IMR-90 (cell line): ENCODE measurements around the gene KCTD16. TPM values are rescaled to one million over a fixed set of nuclear protein-coding genes. Genes with fewer than 3 reads are reported as not detected.

Experiments
- ATAC-seq: fragments of 200-7000 bp; cut with Tn5 transposase; 2 replicates; pipeline ENCODE4 v1.9.1; 2020; ENCODE audit warnings: low read depth, mild to moderate bottlenecking, moderate library complexity
- BruUV-seq: library from RNA; stranded (reverse); fragments of 400-500 nt; replicated peaks from 2 replicates; lab custom pipeline; 2021; lab: Mats Ljungman, UMichigan
- CTCF ChIA-PET: fragments of 300-600 bp; formaldehyde crosslinking; extraction: SDS; loops from one replicate; lab custom pipeline; 2021; ENCODE audit warnings: antibody characterized with exemption; lab: Yijun Ruan, JAX
- POLR2A ChIA-PET: fragments of 300-600 bp; sonication (Branson Sonifier 250); formaldehyde crosslinking; loops from one replicate; lab custom pipeline; 2022; ENCODE audit warnings: antibody characterized with exemption; ENCODE audit not compliant: unreplicated experiment; lab: Charles Lee
- DNase-seq: peaks from one replicate; pipeline ENCODE4 v3.0.0; 2013
- H2AFZ ChIP-seq: replicated peaks from 2 replicates; pipeline ENCODE3; 2013; ENCODE audit warnings: low read length, mild to moderate bottlenecking; ENCODE audit not compliant: poor library complexity
- H2AK5ac ChIP-seq: 2 replicates; pipeline ENCODE4 v1.6.1; 2013; ENCODE audit warnings: low read depth, low read length, inconsistent platforms
- H2AK9ac ChIP-seq: replicated peaks from 2 replicates; pipeline ENCODE3; 2013; ENCODE audit warnings: mild to moderate bottlenecking, low read depth, low read length, moderate library complexity; ENCODE audit not compliant: poor library complexity
- H2BK120ac ChIP-seq: 2 replicates; pipeline ENCODE4 v1.6.1; 2013; ENCODE audit warnings: low read depth, low read length, inconsistent platforms
- H2BK15ac ChIP-seq: 3 replicates; pipeline ENCODE4 v1.6.1; 2013; ENCODE audit warnings: low read depth, low read length, inconsistent platforms
- H2BK20ac ChIP-seq: 2 replicates; pipeline ENCODE4 v1.6.1; 2013; ENCODE audit warnings: low read depth, mild to moderate bottlenecking, inconsistent platforms, low read length, moderate library complexity
- H2BK5ac ChIP-seq: 2 replicates; pipeline ENCODE4 v1.6.1; 2013; ENCODE audit warnings: mild to moderate bottlenecking, low read depth, low read length, inconsistent platforms; ENCODE audit not compliant: poor library complexity, severe bottlenecking
- H3K14ac ChIP-seq: replicated peaks from 2 replicates; pipeline ENCODE4 v1.6.1; 2013; ENCODE audit warnings: low read depth, low read length, inconsistent platforms
- H3K18ac ChIP-seq: 2 replicates; pipeline ENCODE4 v1.6.1; 2013; ENCODE audit warnings: low read depth, low read length, control low read depth
- H3K23ac ChIP-seq: 2 replicates; pipeline ENCODE4 v1.6.1; 2013; ENCODE audit warnings: low read depth, low read length, inconsistent platforms
- H3K27ac ChIP-seq: 2 replicates; pipeline ENCODE4 v1.5.1; 2013; ENCODE audit warnings: mild to moderate bottlenecking, control low read depth, low read length; ENCODE audit not compliant: insufficient read depth
- H3K27me3 ChIP-seq: 2 replicates; pipeline ENCODE4 v1.6.1; 2013; ENCODE audit warnings: low read length; ENCODE audit not compliant: control insufficient read depth, insufficient read depth
- H3K36me3 ChIP-seq: 2 replicates; pipeline ENCODE4 v1.6.1; 2013; ENCODE audit warnings: low read length, mixed read lengths; ENCODE audit not compliant: control insufficient read depth, insufficient read depth
- H3K4ac ChIP-seq: 2 replicates; pipeline ENCODE4 v1.6.1; 2013; ENCODE audit warnings: low read depth, low read length, inconsistent platforms
- H3K4me1 ChIP-seq: 2 replicates; pipeline ENCODE4 v1.6.1; 2013; ENCODE audit warnings: low read length, mixed read lengths; ENCODE audit not compliant: control insufficient read depth, insufficient read depth
- H3K4me2 ChIP-seq: 2 replicates; pipeline ENCODE4 v1.6.1; 2013; ENCODE audit warnings: low read depth, mild to moderate bottlenecking, control low read depth, low read length, moderate library complexity
- H3K4me3 ChIP-seq: 2 replicates; pipeline ENCODE4 v1.5.1; 2013; ENCODE audit warnings: low read depth, mild to moderate bottlenecking, control low read depth, low read length, moderate library complexity; ENCODE audit not compliant: insufficient read depth
- H3K56ac ChIP-seq: 2 replicates; pipeline ENCODE4 v1.6.1; 2013; ENCODE audit warnings: low read length, inconsistent platforms; ENCODE audit not compliant: insufficient read depth; ENCODE audit errors: extremely low read depth
- H3K79me1 ChIP-seq, 2 experiments: 2 replicates each; pipeline ENCODE4 v1.6.1; 2013; ENCODE audit warnings: low read length in 2 of 2, inconsistent platforms in 1 of 2, low read depth in 1 of 2
- H3K9ac ChIP-seq: 2 replicates; pipeline ENCODE4 v1.6.1; 2013; ENCODE audit warnings: low read depth, low read length, control low read depth
- H3K9me1 ChIP-seq: 2 replicates; pipeline ENCODE4 v1.6.1; 2013; ENCODE audit warnings: low read length, inconsistent platforms; ENCODE audit not compliant: insufficient read depth
- H3K9me3 ChIP-seq: 2 replicates; pipeline ENCODE4 v1.6.1; 2013; ENCODE audit warnings: low read length; ENCODE audit not compliant: control insufficient read depth, insufficient read depth
- H4K20me1 ChIP-seq: 2 replicates; pipeline ENCODE4 v1.6.1; 2013; ENCODE audit warnings: low read length, inconsistent platforms; ENCODE audit not compliant: insufficient read depth
- H4K5ac ChIP-seq: 2 replicates; pipeline ENCODE4 v1.6.1; 2013; ENCODE audit warnings: mild to moderate bottlenecking, low read depth, low read length, control low read depth
- H4K8ac ChIP-seq, 2 experiments: 2 replicates each; pipeline ENCODE4 v1.6.1; 2013; ENCODE audit warnings: low read depth in 2 of 2, low read length in 2 of 2, control low read depth in 1 of 2, inconsistent platforms in 1 of 2
- H4K91ac ChIP-seq: 2 replicates; pipeline ENCODE4 v1.6.1; 2013; ENCODE audit warnings: low read depth, low read length, inconsistent platforms; ENCODE audit not compliant: insufficient read depth
- CEBPB ChIP-seq: IDR thresholded peaks from 2 replicates; pipeline ENCODE4 v1.6.1; 2012; ENCODE audit warnings: low read depth, low read length, improper control_type of control experiment
- FOS ChIP-seq: fragments of 150-350 bp; IDR thresholded peaks from 2 replicates; pipeline ENCODE4 v1.6.1; 2016; ENCODE audit warnings: low read depth, low read length
- MAZ ChIP-seq: IDR thresholded peaks from 2 replicates; pipeline ENCODE4 v1.6.1; 2012; ENCODE audit warnings: low read depth, mild to moderate bottlenecking, low read length, improper control_type of control experiment, moderate library complexity, borderline replicate concordance
- RAD21 ChIP-seq: IDR thresholded peaks from 2 replicates; pipeline ENCODE4 v1.6.1; 2012; ENCODE audit warnings: low read length, improper control_type of control experiment
- RCOR1 ChIP-seq: IDR thresholded peaks from 2 replicates; pipeline ENCODE4 v1.6.1; 2012; ENCODE audit warnings: mild to moderate bottlenecking, low read length, improper control_type of control experiment; ENCODE audit not compliant: insufficient replicate concordance
- WGBS, 2 experiments: methylation state at CpG; one replicate each; pipeline versions ENCODE4 v1.1.5 to v1.1.7; 2013; ENCODE audit warnings: missing lambda C conversion rate in 2 of 2; ENCODE audit not compliant: insufficient read length in 1 of 2; ENCODE audit errors: extremely low coverage in 2 of 2; 5-methylcytosine and 5-hydroxymethylcytosine counted together
- dilution Hi-C: fragments of 300-500 bp; cut with HindIII; formaldehyde crosslinking; loops from one replicate; pipeline ENCODE4 v1.14.3; 2018; ENCODE audit warnings: low sequenced_read_pairs; ENCODE audit not compliant: unreplicated experiment
- in situ Hi-C: fragments of 300-500 bp; cut with MboI; formaldehyde crosslinking; loops from 3 replicates; pipeline ENCODE4 v1.14.3; 2019; ENCODE audit warnings: low sequenced_read_pairs, inconsistent platforms, mixed read lengths
- intact Hi-C: fragments of 100-400 bp; cut with micrococcal nuclease; formaldehyde crosslinking; loops from 2 replicates; pipeline ENCODE4 v1.10.0; 2022
- polyA plus RNA-seq, 3 experiments: library from polyadenylated mRNA; depleted of rRNA; stranded (reverse); fragments of >200 nt; gene quantifications; 2 replicates each; pipeline ENCODE4 v1.2.3, GENCODE V29; 2012; ENCODE audit warnings: low replicate concordance in 1 of 3
- total RNA-seq: library from RNA; depleted of rRNA; stranded (reverse); fragments of >200 nt; gene quantifications from 2 replicates; pipeline ENCODE4 v1.2.3, GENCODE V29; 2012
- TF ChIP-seq, protein P1 (sequence below): conservative IDR thresholded peaks from 2 replicates; pipeline ENCODE4 v1.5.1; 2012; ENCODE audit warnings: mild to moderate bottlenecking, low read depth, low read length, improper control_type of control experiment

Gene KCTD16
- total and polyA plus RNA-seq, 2 of the 4 experiments (the other 2 are of a cell fraction) = 0.43 to 1.1 TPM

DNA sequence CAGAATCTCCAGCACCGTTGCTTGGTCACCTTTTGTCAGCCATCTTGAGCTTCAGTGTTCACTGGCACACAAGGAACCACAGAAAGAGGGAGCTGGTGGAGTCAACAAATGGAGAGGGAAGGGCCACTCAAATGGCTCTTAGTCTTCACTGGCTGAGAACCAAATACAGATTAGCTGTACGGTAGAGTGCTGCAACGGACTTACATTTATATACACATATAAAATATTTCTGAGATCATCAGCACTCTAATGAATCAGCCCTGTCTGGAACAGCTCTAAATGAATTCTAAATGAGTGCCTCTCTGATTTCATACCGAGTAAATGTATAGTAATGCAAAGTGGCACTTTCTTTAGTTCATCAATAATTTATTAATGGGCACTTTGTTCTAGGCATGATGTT lies 24.8 kb downstream of the KCTD16 start:
- ChIA-PET POLR2A (no interaction called here), CTCF (interaction anchor here (1.0 to 1.3 kb wide), 3 partner anchors 9 to 1510 kb away, joined by 3 to 4 read pairs (median 3); no protein-coding TSS in a partner anchor)
- Histone ChIP-seq H3K56ac (no peak overlapping the region), H4K91ac (no peak overlapping the region), H3K14ac (peak overlapping the region; percentile 3; the same call in 1 of the 2 replicates), H3K36me3 (no peaks in the 10 kb centered on the region), H2BK5ac (peak overlapping the region; percentile 41), H2AK9ac (no peak overlapping the region), H3K79me1 (no peaks in the 10 kb centered on the region), H4K8ac (no peak overlapping the region), H4K5ac (no peak overlapping the region), H2BK120ac (no peak overlapping the region), H4K20me1 (no peaks in the 10 kb centered on the region), H2AK5ac (0 out of 2 replicates have a peak overlapping the region, but pooled peaks have one; percentile 1), H3K27ac (no peak overlapping the region), H3K9me1 (no peaks in the 10 kb centered on the region), H3K4me1 (peaks cover 11% of the 10 kb centered on the region), H3K4ac (no peak overlapping the region), H3K9ac (no peak overlapping the region), H3K4me3 (no peak overlapping the region), H3K4me2 (peak overlapping the region; percentile 46; the same call in 1 of the 2 replicates), H3K27me3 (no peaks in the 10 kb centered on the region), H2BK20ac (peak overlapping the region; percentile 21; the same call in 1 of the 2 replicates), H2AFZ (peak overlapping the region; percentile 11), H3K9me3 (no peaks in the 10 kb centered on the region), H2BK15ac (0 out of 3 replicates have a peak overlapping the region, but pooled peaks have one; percentile 39), H3K18ac (peak overlapping the region; percentile 0; the same call in 1 of the 2 replicates), H3K23ac (no peak overlapping the region)
- in situ Hi-C loops = loop anchor here (25.0 kb wide), 1 partner anchor 1183 kb away; no protein-coding TSS in a partner anchor
- dilution Hi-C loops = no loop called here
- WGBS, 2 experiments = no CpG with 5 or more reads among the region's 4 CpGs
- DNase-seq = peak; percentile 69
- TF ChIP-seq, protein P1, sequence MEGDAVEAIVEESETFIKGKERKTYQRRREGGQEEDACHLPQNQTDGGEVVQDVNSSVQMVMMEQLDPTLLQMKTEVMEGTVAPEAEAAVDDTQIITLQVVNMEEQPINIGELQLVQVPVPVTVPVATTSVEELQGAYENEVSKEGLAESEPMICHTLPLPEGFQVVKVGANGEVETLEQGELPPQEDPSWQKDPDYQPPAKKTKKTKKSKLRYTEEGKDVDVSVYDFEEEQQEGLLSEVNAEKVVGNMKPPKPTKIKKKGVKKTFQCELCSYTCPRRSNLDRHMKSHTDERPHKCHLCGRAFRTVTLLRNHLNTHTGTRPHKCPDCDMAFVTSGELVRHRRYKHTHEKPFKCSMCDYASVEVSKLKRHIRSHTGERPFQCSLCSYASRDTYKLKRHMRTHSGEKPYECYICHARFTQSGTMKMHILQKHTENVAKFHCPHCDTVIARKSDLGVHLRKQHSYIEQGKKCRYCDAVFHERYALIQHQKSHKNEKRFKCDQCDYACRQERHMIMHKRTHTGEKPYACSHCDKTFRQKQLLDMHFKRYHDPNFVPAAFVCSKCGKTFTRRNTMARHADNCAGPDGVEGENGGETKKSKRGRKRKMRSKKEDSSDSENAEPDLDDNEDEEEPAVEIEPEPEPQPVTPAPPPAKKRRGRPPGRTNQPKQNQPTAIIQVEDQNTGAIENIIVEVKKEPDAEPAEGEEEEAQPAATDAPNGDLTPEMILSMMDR = no peak
- TF ChIP-seq RAD21 (no peak), CEBPB (peak; percentile 18; the same call in 1 of the 2 replicates), FOS (0 out of 2 replicates have a peak, but pooled peaks have one; percentile 13), RCOR1 (no peak), MAZ (no peak)
- BruUV-seq = no TSS peak
- ATAC-seq = peak; percentile 59
- intact Hi-C loops = no loop called here
